Measurements from ENCODE around the gene DTWD1. TPM values are rescaled to one million over a fixed set of nuclear protein-coding genes. Genes with fewer than 3 reads are reported as not detected.
"Not testable (repeated sequence)": the region's sequence is repeated elsewhere in the genome, so short reads cannot be mapped to it uniquely, and the experiment has no call there.

The DTWD1 gene
- total RNA-seq, 4 donors from 2014 or later = 22.6 to 98.1 (median 71.5) TPM

DNA sequence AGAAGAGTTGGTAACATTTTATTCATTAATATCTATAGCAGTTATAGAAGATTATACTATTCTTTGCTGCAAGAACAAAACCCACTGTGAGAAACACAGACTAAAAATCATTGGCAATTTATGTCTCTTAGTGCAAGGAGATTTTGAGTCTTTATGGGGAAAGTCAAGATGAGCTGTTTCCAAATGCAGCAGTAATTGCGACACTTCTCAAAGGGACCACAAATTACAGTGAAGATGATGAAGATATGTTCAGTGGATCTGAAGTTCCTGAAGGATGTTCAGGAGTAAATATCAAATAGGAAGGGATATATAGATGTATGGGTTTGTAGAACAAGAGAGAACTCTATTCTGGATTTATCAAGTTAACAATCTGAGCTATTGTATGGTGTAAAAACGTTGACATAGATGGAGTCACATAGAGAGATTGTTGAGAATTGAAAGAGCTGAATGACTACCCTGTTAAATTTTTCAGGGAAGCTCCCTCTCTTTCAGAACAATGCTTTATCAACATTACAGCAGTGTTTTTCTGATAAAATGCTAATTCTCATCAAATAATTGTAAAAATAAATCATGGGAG, 71.8 kb downstream of the DTWD1 start:
- TF ChIP-seq, protein P1, sequence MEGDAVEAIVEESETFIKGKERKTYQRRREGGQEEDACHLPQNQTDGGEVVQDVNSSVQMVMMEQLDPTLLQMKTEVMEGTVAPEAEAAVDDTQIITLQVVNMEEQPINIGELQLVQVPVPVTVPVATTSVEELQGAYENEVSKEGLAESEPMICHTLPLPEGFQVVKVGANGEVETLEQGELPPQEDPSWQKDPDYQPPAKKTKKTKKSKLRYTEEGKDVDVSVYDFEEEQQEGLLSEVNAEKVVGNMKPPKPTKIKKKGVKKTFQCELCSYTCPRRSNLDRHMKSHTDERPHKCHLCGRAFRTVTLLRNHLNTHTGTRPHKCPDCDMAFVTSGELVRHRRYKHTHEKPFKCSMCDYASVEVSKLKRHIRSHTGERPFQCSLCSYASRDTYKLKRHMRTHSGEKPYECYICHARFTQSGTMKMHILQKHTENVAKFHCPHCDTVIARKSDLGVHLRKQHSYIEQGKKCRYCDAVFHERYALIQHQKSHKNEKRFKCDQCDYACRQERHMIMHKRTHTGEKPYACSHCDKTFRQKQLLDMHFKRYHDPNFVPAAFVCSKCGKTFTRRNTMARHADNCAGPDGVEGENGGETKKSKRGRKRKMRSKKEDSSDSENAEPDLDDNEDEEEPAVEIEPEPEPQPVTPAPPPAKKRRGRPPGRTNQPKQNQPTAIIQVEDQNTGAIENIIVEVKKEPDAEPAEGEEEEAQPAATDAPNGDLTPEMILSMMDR (IDR thresholded peaks at IDR 0.05) = no peak
- no peak for TF ChIP-seq POLR2A (IDR thresholded peaks at IDR 0.05)
- Histone ChIP-seq H3K36me3 (no peaks in the 10 kb centered on the region), H3K9me3 (no peaks in the 10 kb centered on the region), H3K4me1 (no peaks in the 10 kb centered on the region), H3K4me3 (no peak overlapping the region), H3K27me3 (no peaks in the 10 kb centered on the region), H3K27ac (peak overlapping the region in 1 of 2 donors; percentile 1)
- DNase-seq = no peak
- intact Hi-C loops (cut with DNase I; ENCODE audit: low total_unique reads) = no loop called here

DNA sequence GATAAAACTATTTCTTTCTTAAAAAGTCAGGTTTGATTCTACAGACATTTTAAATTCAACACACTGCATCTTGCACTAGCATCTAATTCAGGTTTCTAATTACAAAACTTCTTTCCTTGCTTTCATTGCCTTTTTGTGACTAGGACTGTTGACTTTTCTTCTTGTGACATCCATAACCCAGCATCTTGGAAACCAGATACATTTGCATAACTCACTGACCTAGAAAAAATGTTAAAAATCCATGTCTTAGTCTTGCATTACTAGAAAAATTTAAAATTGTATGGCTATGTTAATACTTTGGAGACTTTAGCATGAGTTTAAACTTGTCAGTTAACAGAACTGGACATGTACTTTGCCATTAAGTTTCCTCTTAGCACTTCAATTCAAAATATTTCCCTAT, 72.7 kb downstream of the DTWD1 start:
- H3K4me3 ChIP-seq = no peak overlapping the region
- no peaks in the 10 kb centered on the region for H3K4me1 ChIP-seq
- no peaks in the 10 kb centered on the region for H3K9me3 ChIP-seq
- no peaks in the 10 kb centered on the region for H3K36me3 ChIP-seq
- peak overlapping the region in 1 of 2 donors; percentile 1 for H3K27ac ChIP-seq
- intact Hi-C loops (cut with DNase I; ENCODE audit: low total_unique reads) = no loop called here
- no peaks in the 10 kb centered on the region for H3K27me3 ChIP-seq
- TF ChIP-seq, protein P1 (IDR thresholded peaks at IDR 0.05) = no peak
- TF ChIP-seq POLR2A (IDR thresholded peaks at IDR 0.05) = no peak
- DNase-seq = no peak

DNA sequence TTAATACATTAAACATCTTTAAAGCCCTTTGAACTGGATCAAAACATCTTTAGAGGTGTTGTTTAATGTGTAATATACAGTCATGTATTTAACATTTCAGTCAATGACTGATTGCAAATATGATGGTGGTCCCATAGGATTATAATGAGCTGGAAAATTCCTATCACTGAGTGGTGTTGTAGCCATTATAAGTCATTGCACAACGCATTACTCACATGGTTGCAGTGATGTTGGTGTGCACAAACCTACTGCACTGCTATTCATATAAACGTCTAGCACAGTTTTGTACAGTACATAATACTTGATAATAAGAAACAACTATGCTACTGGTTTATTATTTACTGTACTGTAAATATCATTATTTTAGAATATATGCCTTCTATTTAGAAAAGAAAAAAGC, 75.6 kb downstream of the DTWD1 start:
- no peak for TF ChIP-seq POLR2A (IDR thresholded peaks at IDR 0.05)
- TF ChIP-seq, protein P1 (IDR thresholded peaks at IDR 0.05) = no peak
- H3K4me1 ChIP-seq = no peaks in the 10 kb centered on the region
- H3K27me3 ChIP-seq = no peaks in the 10 kb centered on the region
- no peaks in the 10 kb centered on the region for H3K36me3 ChIP-seq
- intact Hi-C loops (cut with DNase I; ENCODE audit: low total_unique reads) = no loop called here
- no peak overlapping the region for H3K4me3 ChIP-seq
- no peak overlapping the region for H3K27ac ChIP-seq
- H3K9me3 ChIP-seq = no peaks in the 10 kb centered on the region
- no peak for DNase-seq

DNA sequence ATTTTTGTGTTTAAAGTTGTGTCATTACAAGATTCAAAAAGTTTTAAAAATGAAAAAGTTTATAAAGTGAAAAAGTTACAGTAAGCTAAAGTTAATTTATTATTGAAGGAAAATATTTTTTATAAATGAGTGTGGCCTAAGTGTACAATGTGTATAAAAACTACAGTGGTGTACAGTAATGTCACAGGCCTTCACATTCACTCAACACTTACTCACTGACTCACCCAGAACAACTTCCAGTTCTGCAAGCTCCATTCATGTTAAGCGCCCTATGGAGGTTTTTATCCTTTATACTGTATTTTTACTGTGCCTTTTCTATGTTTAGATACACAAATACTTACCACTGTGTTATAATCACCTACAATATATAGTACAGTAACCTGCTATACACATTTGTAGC, 76.3 kb downstream of the DTWD1 start:
- no peaks in the 10 kb centered on the region for H3K4me1 ChIP-seq
- H3K36me3 ChIP-seq = no peaks in the 10 kb centered on the region
- H3K27ac ChIP-seq = no peak overlapping the region
- no peaks in the 10 kb centered on the region for H3K9me3 ChIP-seq
- no peaks in the 10 kb centered on the region for H3K27me3 ChIP-seq
- H3K4me3 ChIP-seq = no peak overlapping the region
- TF ChIP-seq, protein P1 (IDR thresholded peaks at IDR 0.05) = no peak
- no peak for TF ChIP-seq POLR2A (IDR thresholded peaks at IDR 0.05)
- no peak for DNase-seq
- intact Hi-C loops (cut with DNase I; ENCODE audit: low total_unique reads) = no loop called here

DNA sequence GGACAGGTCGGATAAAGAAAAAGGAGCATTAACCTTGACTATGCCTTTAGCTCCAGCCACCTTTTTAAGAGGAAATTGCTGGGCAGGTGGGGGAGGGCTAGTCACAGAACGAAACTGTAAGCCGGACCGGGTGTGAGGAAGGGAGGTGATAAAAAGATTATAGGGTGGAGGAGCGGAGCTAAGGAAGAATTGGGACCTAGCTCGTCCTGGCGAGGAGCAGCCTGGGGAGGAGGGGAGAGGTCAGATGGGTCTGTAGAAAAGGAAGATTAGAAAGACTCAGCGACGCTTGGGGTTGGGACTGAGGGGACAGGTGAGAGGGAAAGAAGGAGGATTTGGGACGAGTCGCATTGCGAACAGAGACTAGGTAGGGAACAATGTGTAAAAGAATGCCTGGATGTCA, 82.1 kb downstream of the DTWD1 start:
- H3K27me3 ChIP-seq; intact Hi-C loops (cut with DNase I; ENCODE audit: low total_unique reads); H3K9me3 ChIP-seq; DNase-seq; H3K4me3 ChIP-seq; H3K36me3 ChIP-seq; H3K27ac ChIP-seq; H3K4me1 ChIP-seq: not testable (repeated sequence)

Other genes with a start within 250 kb of the DTWD1 start
- 100 to 1,000 TPM in 2 of 4 donors, 10 to 100 TPM in 2; 57.6 to 137 (median 102) TPM for gene FGF7, start 197.8 kb upstream of the DTWD1 start, total RNA-seq
- 10 to 100 TPM in 2 of 4 donors, 1 to 10 TPM in 2; 2.6 to 15.7 (median 9.9) TPM for gene FAM227B, start 230 bp upstream of the DTWD1 start, total RNA-seq